H1 (cell line): ENCODE results near the gene OXSR1. TPM values are rescaled to one million over a fixed set of nuclear protein-coding genes. Genes with fewer than 3 reads are reported as not detected.

Source experiments
- CTCF ChIA-PET: fragments of 300-600 bp; sonication (Branson Sonifier 250); formaldehyde crosslinking; loops from one replicate; lab custom pipeline; 2021; ENCODE audit not compliant: partially characterized antibody; lab: Charles Lee
- POLR2A ChIA-PET: fragments of 300-600 bp; sonication (Branson Sonifier 250); formaldehyde crosslinking; loops from one replicate; lab custom pipeline; 2021; ENCODE audit warnings: inconsistent platforms; ENCODE audit not compliant: partially characterized antibody; lab: Charles Lee
- DNase-seq, 2 experiments: peaks; one replicate each; pipeline versions ENCODE4 v3.0.0 to v3.0.0-alpha.2; 2010 to 2022; ENCODE audit warnings: low spot score in 2 of 2, low read depth in 1 of 2, mixed read lengths in 1 of 2
- FAIRE-seq: peaks from 2 replicates; lab custom pipeline; 2011; peaks lifted over from hg19 to GRCh38; lab: Jason Lieb, UNC
- H2AFZ ChIP-seq: 2 replicates; pipeline ENCODE4 v1.8.1; 2012; ENCODE audit warnings: low read length, inconsistent platforms
- H2AK5ac ChIP-seq: 2 replicates; pipeline ENCODE4 v1.6.1; 2013; ENCODE audit warnings: low read depth, low read length
- H2BK120ac ChIP-seq: replicated peaks from 2 replicates; pipeline ENCODE3; 2013; ENCODE audit warnings: low read depth, low read length, inconsistent platforms
- H2BK12ac ChIP-seq: 2 replicates; pipeline ENCODE4 v1.6.1; 2013; ENCODE audit warnings: low read depth, low read length
- H2BK15ac ChIP-seq: 2 replicates; pipeline ENCODE4 v1.6.1; 2013; ENCODE audit warnings: low read length
- H2BK20ac ChIP-seq: 2 replicates; pipeline ENCODE4 v1.6.1; 2013; ENCODE audit warnings: low read length
- H2BK5ac ChIP-seq: 2 replicates; pipeline ENCODE4 v1.6.1; 2013; ENCODE audit warnings: low read depth, low read length
- H3K14ac ChIP-seq: 2 replicates; pipeline ENCODE4 v1.6.1; 2013; ENCODE audit warnings: inconsistent platforms; ENCODE audit not compliant: insufficient read length
- H3K18ac ChIP-seq: 2 replicates; pipeline ENCODE4 v1.6.1; 2013; ENCODE audit warnings: low read length; ENCODE audit errors: extremely low read depth
- H3K23ac ChIP-seq: 2 replicates; pipeline ENCODE4 v1.6.1; 2013; ENCODE audit warnings: inconsistent platforms; ENCODE audit not compliant: insufficient read length
- H3K23me2 ChIP-seq: 2 replicates; pipeline ENCODE4 v1.6.1; 2013; ENCODE audit warnings: low read depth, low read length
- H3K27ac ChIP-seq: 2 replicates; pipeline ENCODE4 v1.6.1; 2011; ENCODE audit warnings: low read depth, low read length, inconsistent platforms
- H3K27me3 ChIP-seq, 4 experiments: replicated peaks in 1 of 4; 1 replicate in 1 of 4; 2 replicates in 3 of 4; pipeline versions ENCODE4 v1.6.1 to v1.8.1; 2011 to 2013; ENCODE audit warnings: low read length in 3 of 4, mild to moderate bottlenecking in 3 of 4, inconsistent platforms in 2 of 4, mixed read lengths in 2 of 4, moderate library complexity in 1 of 4; ENCODE audit not compliant: control insufficient read depth in 3 of 4, insufficient read depth in 3 of 4; ENCODE audit errors: extremely low read depth in 1 of 4
- H3K36me3 ChIP-seq, 4 experiments: 2 replicates each; pipeline versions ENCODE4 v1.6.1 to v1.8.1; 2011 to 2013; ENCODE audit warnings: mild to moderate bottlenecking in 4 of 4, low read length in 3 of 4, moderate library complexity in 2 of 4, control low read depth in 1 of 4, inconsistent platforms in 1 of 4; ENCODE audit not compliant: insufficient read depth in 4 of 4, control insufficient read depth in 2 of 4
- H3K4ac ChIP-seq: replicated peaks from 2 replicates; pipeline ENCODE3; 2013; ENCODE audit warnings: low read length, low read depth, mixed read lengths, inconsistent platforms; ENCODE audit not compliant: insufficient read length
- H3K4me1 ChIP-seq, 4 experiments: replicated peaks in 1 of 4; 1 replicate in 1 of 4; 2 replicates in 3 of 4; pipeline versions ENCODE4 v1.6.1 to v1.8.1; 2011 to 2013; ENCODE audit warnings: low read length in 3 of 4, inconsistent platforms in 2 of 4, mixed read lengths in 1 of 4; ENCODE audit not compliant: insufficient read depth in 4 of 4, control insufficient read depth in 3 of 4
- H3K4me2 ChIP-seq, 2 experiments: 2 replicates each; pipeline versions ENCODE4 v1.6.1 to v1.8.1; 2011 to 2013; ENCODE audit warnings: low read depth in 2 of 2, low read length in 2 of 2, control low read depth in 1 of 2, inconsistent platforms in 1 of 2, mild to moderate bottlenecking in 1 of 2; ENCODE audit not compliant: insufficient read depth in 1 of 2
- H3K4me3 ChIP-seq, 4 experiments: fragments of 200-600, 300-600 bp in 1 of 4; sonication (generic), shearing (Covaris generic), sonication (Bioruptor Twin) in 1 of 4; 2 replicates each; pipeline versions ENCODE4 v1.5.1 to v1.8.1; 2011 to 2016; ENCODE audit warnings: low read length in 4 of 4, low read depth in 3 of 4, control low read depth in 2 of 4, inconsistent platforms in 2 of 4, mild to moderate bottlenecking in 2 of 4, mixed read lengths in 1 of 4, moderate library complexity in 1 of 4; ENCODE audit not compliant: insufficient read depth in 2 of 4; ENCODE audit errors: extremely low read depth in 1 of 4
- H3K56ac ChIP-seq: replicated peaks from 2 replicates; pipeline ENCODE3; 2013; ENCODE audit warnings: low read depth, mild to moderate bottlenecking, mixed read lengths, low read length, inconsistent platforms; ENCODE audit not compliant: insufficient read length
- H3K79me1 ChIP-seq: 2 replicates; pipeline ENCODE4 v1.6.1; 2013; ENCODE audit warnings: low read depth, low read length, control low read depth
- H3K79me2 ChIP-seq, 2 experiments: 2 replicates each; pipeline versions ENCODE4 v1.6.1 to v1.8.1; 2012 to 2013; ENCODE audit warnings: low read length in 2 of 2, mild to moderate bottlenecking in 2 of 2, inconsistent platforms in 1 of 2; ENCODE audit not compliant: insufficient read depth in 2 of 2, control insufficient read depth in 1 of 2
- H3K9ac ChIP-seq, 4 experiments: replicated peaks in 1 of 4; 1 replicate in 1 of 4; 2 replicates in 3 of 4; pipeline versions ENCODE4 v1.6.1 to v1.8.1; 2011 to 2013; ENCODE audit warnings: low read depth in 3 of 4, low read length in 3 of 4, control low read depth in 2 of 4, mild to moderate bottlenecking in 2 of 4, moderate library complexity in 2 of 4, inconsistent platforms in 1 of 4; ENCODE audit errors: extremely low read depth in 1 of 4
- H3K9me3 ChIP-seq, 2 experiments: 2 replicates each; pipeline versions ENCODE4 v1.6.1 to v1.8.1; 2012 to 2013; ENCODE audit warnings: mild to moderate bottlenecking in 2 of 2, moderate library complexity in 2 of 2, control low read depth in 1 of 2, inconsistent platforms in 1 of 2, low read depth in 1 of 2, low read length in 1 of 2, mixed read lengths in 1 of 2; ENCODE audit not compliant: insufficient read depth in 2 of 2
- H4K20me1 ChIP-seq, 2 experiments: replicated peaks in 1 of 2; 2 replicates each; pipeline versions ENCODE3 to v1.8.1; 2011 to 2013; ENCODE audit warnings: inconsistent platforms in 2 of 2, low read length in 2 of 2, mild to moderate bottlenecking in 1 of 2; ENCODE audit not compliant: insufficient read depth in 2 of 2, control insufficient read depth in 1 of 2
- H4K5ac ChIP-seq: 2 replicates; pipeline ENCODE4 v1.6.1; 2013; ENCODE audit warnings: low read length, low read depth, mixed read lengths, inconsistent platforms; ENCODE audit not compliant: insufficient read length
- H4K8ac ChIP-seq: 2 replicates; pipeline ENCODE4 v1.8.0; 2013; ENCODE audit warnings: mild to moderate bottlenecking, moderate library complexity, low read length, inconsistent platforms; ENCODE audit not compliant: insufficient read depth; ENCODE audit errors: extremely low read depth
- H4K91ac ChIP-seq: replicated peaks from 2 replicates; pipeline ENCODE3; 2013; ENCODE audit warnings: low read length, mixed read lengths, inconsistent platforms; ENCODE audit not compliant: insufficient read length
- EP300 ChIP-seq, 2 experiments: IDR thresholded peaks; 1 replicate in 1 of 2; 2 replicates in 1 of 2; pipeline ENCODE4 v1.6.1; 2011 to 2012; ENCODE audit warnings: low read depth in 2 of 2, low read length in 2 of 2, mild to moderate bottlenecking in 2 of 2, borderline replicate concordance in 1 of 2, inconsistent platforms in 1 of 2, moderate library complexity in 1 of 2
- EZH2 ChIP-seq: fragments of 200-600 bp; sonication (generic); IDR thresholded peaks from 2 replicates; pipeline ENCODE4 v1.7.1; 2012; ENCODE audit warnings: low read depth, mild to moderate bottlenecking, moderate library complexity, low read length, inconsistent platforms; ENCODE audit not compliant: severe bottlenecking
- RXRA ChIP-seq: IDR thresholded peaks from 2 replicates; pipeline ENCODE4 v1.6.1; 2011; ENCODE audit warnings: low read depth, mild to moderate bottlenecking, low read length, moderate library complexity; ENCODE audit not compliant: insufficient read depth
- SIRT6 ChIP-seq: IDR thresholded peaks from one replicate; pipeline ENCODE4 v1.7.1; 2012; ENCODE audit warnings: low read length, inconsistent platforms
- SP2 ChIP-seq: IDR thresholded peaks from 2 replicates; pipeline ENCODE4 v1.6.1; 2012; ENCODE audit warnings: mild to moderate bottlenecking, low read length, inconsistent platforms
- TAF1 ChIP-seq: IDR thresholded peaks from 2 replicates; pipeline ENCODE4 v1.6.1; 2011; ENCODE audit warnings: mild to moderate bottlenecking, low read depth, low read length
- TAF7 ChIP-seq: optimal IDR thresholded peaks from 2 replicates; pipeline ENCODE3; 2011; ENCODE audit warnings: low read depth, mild to moderate bottlenecking, inconsistent platforms, low read length, moderate library complexity, borderline replicate concordance
- TCF12 ChIP-seq: IDR thresholded peaks from 2 replicates; pipeline ENCODE4 v1.6.1; 2011; ENCODE audit warnings: low read depth, mild to moderate bottlenecking, low read length
- WGBS, 2 experiments: shearing (Covaris generic) in 1 of 2; methylation state at CpG; one replicate each; pipeline versions ENCODE4 v1.1.6 to v1.1.7; 2013 to 2015; ENCODE audit warnings: low lambda C conversion rate in 2 of 2, mixed read lengths in 2 of 2, inconsistent platforms in 1 of 2, low coverage in 1 of 2, missing lambda C conversion rate in 1 of 2; ENCODE audit not compliant: insufficient replicate concordance in 2 of 2, insufficient coverage in 1 of 2, insufficient read length in 1 of 2; ENCODE audit errors: extremely low coverage in 1 of 2, missing lambda C conversion rate in 1 of 2; 5-methylcytosine and 5-hydroxymethylcytosine counted together
- polyA plus RNA-seq, 7 experiments: library from polyadenylated mRNA; depleted of rRNA in 3 of 7; stranded (reverse) in 5 of 7; unstranded in 2 of 7; fragments of >200 nt in 5 of 7; fragments of 200-250 nt in 2 of 7; gene quantifications; 1 replicate in 5 of 7; 2 replicates in 1 of 7; 4 replicates in 1 of 7; pipeline versions ENCODE4 v1.2.1 to v1.2.3, GENCODE V29; 2011 to 2013; ENCODE audit warnings: missing spikeins in 2 of 7, mixed read lengths in 2 of 7
- total RNA-seq: library from RNA; stranded (reverse); fragmentation: NEBNext Ultra II Directional; extraction: Animal tissue kit (Norgen Biotek cat#: 25700); gene quantifications from 2 replicates; pipeline ENCODE4 v1.2.1, GENCODE V29; 2021
- TF ChIP-seq, protein P1 (sequence below): IDR thresholded peaks from 2 replicates; pipeline ENCODE4 v1.6.1; 2012; ENCODE audit warnings: inconsistent platforms

The OXSR1 gene
- total and polyA plus RNA-seq, 2 of the 8 experiments (the other 6 are each of a cell fraction or from before 2014, with no cell fraction given) = 25.1 to 47.0 TPM

DNA sequence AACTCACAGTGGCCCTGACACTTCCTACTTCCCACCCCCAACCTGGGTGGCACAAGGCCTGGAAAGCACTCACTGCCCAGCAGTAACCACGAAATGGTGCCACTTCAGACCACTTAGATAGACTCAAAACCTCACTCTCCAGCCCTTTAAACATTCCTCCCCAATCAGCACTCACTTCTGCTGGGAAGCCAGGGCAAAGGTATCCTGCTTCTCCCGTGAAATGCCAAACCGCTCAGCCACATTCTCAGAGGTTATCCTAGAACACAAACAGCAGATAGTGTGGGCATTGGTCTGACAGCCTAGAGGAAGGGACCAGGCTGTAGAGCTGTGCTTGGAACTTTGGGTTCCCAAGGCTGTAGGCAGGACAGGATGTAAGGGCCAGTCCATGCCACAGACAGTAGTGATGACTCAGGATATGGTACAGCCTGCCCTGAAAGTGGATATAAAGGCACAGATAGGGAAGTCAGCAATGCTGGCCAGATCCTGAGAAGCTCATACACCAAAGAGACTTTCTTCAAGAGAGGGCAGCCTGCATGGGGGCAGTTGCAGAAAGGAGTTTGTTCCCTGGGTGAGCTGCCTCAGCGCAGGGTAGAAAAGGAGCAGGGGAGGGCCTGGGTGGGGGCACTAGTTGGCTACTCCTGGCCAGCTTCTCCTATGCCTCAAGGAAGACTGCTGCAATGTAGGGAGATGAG, 37.6 kb upstream of the OXSR1 start:
- H3K23me2 ChIP-seq = no peaks in the 10 kb centered on the region
- H4K20me1 ChIP-seq = peaks cover 10 to 22% of the 10 kb centered on the region in 2 experiments
- H3K56ac ChIP-seq = no peak overlapping the region
- no peak overlapping the region for H3K18ac ChIP-seq
- H3K4me3 ChIP-seq = no peak overlapping the region
- H3K79me1 ChIP-seq = no peaks in the 10 kb centered on the region
- H3K79me2 ChIP-seq = no peaks in the 10 kb centered on the region
- no peak overlapping the region for H3K23ac ChIP-seq
- no peaks in the 10 kb centered on the region for H3K27me3 ChIP-seq
- CTCF ChIA-PET = interaction anchor here (0.5 to 9.6 kb wide), 5 partner anchors 9 to 170 kb away, joined by 3 to 105 read pairs (median 3); no protein-coding TSS in a partner anchor
- H3K36me3 ChIP-seq = peaks cover 31 to 58% (median 45%) of the 10 kb centered on the region in 4 experiments
- H4K8ac ChIP-seq = no peak overlapping the region
- no peak overlapping the region for H2AFZ ChIP-seq
- no peaks in the 10 kb centered on the region for H3K9me3 ChIP-seq
- DNase-seq (no peak), FAIRE-seq (no peak)
- H4K91ac ChIP-seq = no peak overlapping the region
- no peak for TF ChIP-seq TCF12
- TF ChIP-seq TAF1 = no peak
- no peak for TF ChIP-seq EP300 (IDR thresholded peaks at IDR 0.05; ENCODE audit: borderline replicate concordance in 1 of 2, low read depth in 2 of 2, low read length in 2 of 2)
- no peak for TF ChIP-seq RXRA
- TF ChIP-seq, protein P1, sequence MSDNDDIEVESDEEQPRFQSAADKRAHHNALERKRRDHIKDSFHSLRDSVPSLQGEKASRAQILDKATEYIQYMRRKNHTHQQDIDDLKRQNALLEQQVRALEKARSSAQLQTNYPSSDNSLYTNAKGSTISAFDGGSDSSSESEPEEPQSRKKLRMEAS = no peak
- no peak for TF ChIP-seq TAF7
- no peak for TF ChIP-seq SP2
- no peak for TF ChIP-seq SIRT6
- TF ChIP-seq EZH2 = no peak
- H2BK20ac ChIP-seq = no peak overlapping the region
- H3K14ac ChIP-seq = no peak overlapping the region
- H3K9ac ChIP-seq = no peak overlapping the region
- POLR2A ChIA-PET = interaction anchor here (1.2 to 3.2 kb wide), 2 partner anchors 10 to 29 kb away, joined by 3 to 14 read pairs; no protein-coding TSS in a partner anchor
- 0 out of 7 replicates have a peak, but pooled peaks cover 0 to 3% (median under 1%) of the 10 kb centered on the region in 4 experiments for H3K4me1 ChIP-seq
- H2AK5ac ChIP-seq = no peak overlapping the region
- no peak overlapping the region for H2BK120ac ChIP-seq
- no peak overlapping the region for H4K5ac ChIP-seq
- H2BK15ac ChIP-seq = no peak overlapping the region
- no peak overlapping the region for H3K27ac ChIP-seq
- H3K4me2 ChIP-seq = no peak overlapping the region
- WGBS, 2 experiments = 93% methylated on average over 4 of the region's 4 CpGs; no CpG with 5 or more reads in 1 of the 2 experiments
- no peak overlapping the region for H2BK12ac ChIP-seq
- H2BK5ac ChIP-seq = no peak overlapping the region
- no peak overlapping the region for H3K4ac ChIP-seq
